GM12892 (cell line): ENCODE measurements around the gene LRRC75B.

Source experiments
- DNase-seq: peaks from one replicate; pipeline ENCODE4 v3.0.0; 2011; ENCODE audit not compliant: insufficient read length
- FAIRE-seq: peaks from 2 replicates; lab custom pipeline; 2011; peaks lifted over from hg19 to GRCh38; lab: Jason Lieb, UNC
- POLR2A ChIP-seq: IDR thresholded peaks from 2 replicates; pipeline ENCODE4 v1.6.1; 2011; ENCODE audit warnings: low read depth, low read length, control low read depth
- POLR2AphosphoS5 ChIP-seq: IDR thresholded peaks from 2 replicates; pipeline ENCODE4 v1.6.1; 2011; ENCODE audit warnings: low read depth, low read length, control low read depth
- TAF1 ChIP-seq: IDR thresholded peaks from 2 replicates; pipeline ENCODE4 v1.6.1; 2011; ENCODE audit warnings: low read depth, mild to moderate bottlenecking, control low read depth, low read length, borderline replicate concordance

LRRC75B gene

DNA sequence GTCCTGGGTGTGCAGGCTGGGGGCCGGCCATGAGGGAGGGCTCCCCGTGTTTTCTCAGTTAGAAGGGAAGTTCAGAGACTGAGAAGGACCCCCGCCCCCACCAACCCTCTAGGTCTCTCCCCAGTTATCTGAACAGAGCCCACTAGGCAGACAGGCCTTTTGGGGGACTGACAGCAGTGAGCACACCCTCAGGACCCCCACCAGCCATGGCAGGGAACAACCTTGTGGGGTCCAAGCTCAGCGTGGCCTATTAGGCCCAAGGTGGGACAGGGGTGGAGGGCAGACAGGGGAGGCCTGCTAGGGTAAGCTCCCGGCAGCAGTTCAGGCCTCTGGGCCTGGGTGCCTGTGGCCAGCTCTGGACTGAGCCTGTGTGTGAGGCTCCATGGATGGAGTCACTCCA is 5.6 kb downstream of the LRRC75B start:
- no peak for DNase-seq
- FAIRE-seq: no peak
- TF ChIP-seq TAF1 (no peak), POLR2AphosphoS5 (no peak), POLR2A (no peak)

GRCh38 chr22:24585927-24586546 is 6.8 kb downstream of the LRRC75B start:
- no peak for FAIRE-seq

DNA sequence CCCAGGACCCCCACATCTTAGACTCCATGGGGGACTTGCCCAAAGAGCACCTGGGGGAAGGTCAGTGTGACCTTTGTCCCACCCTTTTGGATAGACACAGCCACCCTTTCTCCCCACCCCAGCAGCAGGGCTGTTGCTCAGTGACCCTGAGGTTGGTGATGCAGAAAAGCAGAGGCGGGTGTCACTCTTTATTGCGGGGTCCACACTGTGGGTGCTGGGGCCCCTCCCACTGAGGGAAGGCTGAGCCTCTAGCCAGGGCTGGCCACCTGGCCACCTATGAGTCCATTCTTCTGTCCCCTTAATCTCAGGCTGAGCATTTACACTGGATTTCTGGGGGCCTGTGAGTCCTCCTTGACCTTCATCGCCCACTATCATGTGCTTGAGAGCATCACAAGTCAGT is 7.4 kb downstream of the LRRC75B start:
- DNase-seq (no peak), FAIRE-seq (no peak)
- no peak for TF ChIP-seq POLR2A
- no peak for TF ChIP-seq POLR2AphosphoS5
- no peak for TF ChIP-seq TAF1

More at GRCh38 chr22:24585927-24586546, 6.8 kb downstream of the LRRC75B start:
- no peak for DNase-seq
- TF ChIP-seq POLR2AphosphoS5 (no peak), POLR2A (no peak), TAF1 (no peak)

DNA sequence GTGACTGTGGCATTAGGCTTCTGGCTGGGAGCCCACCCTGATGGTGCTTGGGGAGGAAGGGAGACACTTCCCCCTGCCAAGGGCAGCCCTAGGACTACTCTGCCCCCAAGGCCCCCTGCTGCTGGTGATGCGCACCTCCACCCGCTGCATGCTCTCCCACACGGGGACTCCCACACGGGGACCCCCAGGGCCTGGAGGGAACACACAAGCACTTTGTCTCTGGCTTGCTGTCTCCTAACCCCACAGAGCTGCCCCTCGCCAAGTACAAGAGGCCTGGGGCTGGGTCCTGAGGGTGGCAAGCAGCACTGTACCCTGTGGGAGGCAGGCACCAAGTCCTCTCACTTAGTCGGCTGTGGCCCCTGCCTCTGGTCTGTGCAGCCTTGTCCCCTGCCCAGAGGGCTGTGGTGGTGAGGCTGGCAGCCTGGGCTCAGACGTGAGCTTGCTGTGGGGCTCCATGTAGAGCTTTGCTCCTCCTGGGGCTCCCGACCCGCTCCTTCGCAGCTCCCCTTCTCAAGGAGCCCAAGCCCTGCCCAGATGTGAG is 7.9 kb downstream of the LRRC75B start:
- FAIRE-seq (no peak), DNase-seq (no peak)
- no peak for TF ChIP-seq POLR2A
- TF ChIP-seq POLR2AphosphoS5: no peak
- TF ChIP-seq TAF1: no peak

DNA sequence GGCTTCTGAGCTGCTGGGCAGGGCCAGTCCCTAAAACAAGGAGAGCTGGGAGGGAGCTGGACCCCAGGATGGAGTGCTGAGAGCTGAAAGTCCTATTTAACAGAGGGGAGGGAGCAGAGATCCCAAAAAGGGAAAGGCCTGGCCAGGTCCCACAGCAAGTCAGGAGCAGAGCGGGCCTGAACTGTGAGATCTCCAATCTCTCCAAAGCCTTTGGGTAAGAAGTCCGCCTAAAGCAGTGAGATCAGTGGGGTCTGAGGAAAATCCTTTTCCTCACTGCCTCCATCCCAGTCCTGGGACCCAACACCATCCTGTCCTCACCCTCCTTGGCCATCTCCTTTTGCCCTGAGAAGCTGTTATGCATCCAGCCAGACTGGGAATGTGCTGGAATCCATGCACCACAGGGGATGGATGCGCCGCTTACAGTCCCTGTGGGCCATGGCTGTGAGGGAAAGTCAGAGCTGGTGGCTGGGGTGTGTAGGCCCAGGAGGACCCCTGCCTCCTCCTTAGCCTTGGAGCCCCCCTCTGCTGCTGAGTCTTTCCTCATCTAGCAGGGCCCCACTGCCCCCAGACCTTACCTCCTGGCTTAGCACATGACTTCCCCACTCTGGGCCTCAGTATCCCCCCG is 8.6 kb downstream of the LRRC75B start:
- DNase-seq (no peak), FAIRE-seq (no peak)
- TF ChIP-seq POLR2AphosphoS5 (no peak), POLR2A (no peak)

DNA sequence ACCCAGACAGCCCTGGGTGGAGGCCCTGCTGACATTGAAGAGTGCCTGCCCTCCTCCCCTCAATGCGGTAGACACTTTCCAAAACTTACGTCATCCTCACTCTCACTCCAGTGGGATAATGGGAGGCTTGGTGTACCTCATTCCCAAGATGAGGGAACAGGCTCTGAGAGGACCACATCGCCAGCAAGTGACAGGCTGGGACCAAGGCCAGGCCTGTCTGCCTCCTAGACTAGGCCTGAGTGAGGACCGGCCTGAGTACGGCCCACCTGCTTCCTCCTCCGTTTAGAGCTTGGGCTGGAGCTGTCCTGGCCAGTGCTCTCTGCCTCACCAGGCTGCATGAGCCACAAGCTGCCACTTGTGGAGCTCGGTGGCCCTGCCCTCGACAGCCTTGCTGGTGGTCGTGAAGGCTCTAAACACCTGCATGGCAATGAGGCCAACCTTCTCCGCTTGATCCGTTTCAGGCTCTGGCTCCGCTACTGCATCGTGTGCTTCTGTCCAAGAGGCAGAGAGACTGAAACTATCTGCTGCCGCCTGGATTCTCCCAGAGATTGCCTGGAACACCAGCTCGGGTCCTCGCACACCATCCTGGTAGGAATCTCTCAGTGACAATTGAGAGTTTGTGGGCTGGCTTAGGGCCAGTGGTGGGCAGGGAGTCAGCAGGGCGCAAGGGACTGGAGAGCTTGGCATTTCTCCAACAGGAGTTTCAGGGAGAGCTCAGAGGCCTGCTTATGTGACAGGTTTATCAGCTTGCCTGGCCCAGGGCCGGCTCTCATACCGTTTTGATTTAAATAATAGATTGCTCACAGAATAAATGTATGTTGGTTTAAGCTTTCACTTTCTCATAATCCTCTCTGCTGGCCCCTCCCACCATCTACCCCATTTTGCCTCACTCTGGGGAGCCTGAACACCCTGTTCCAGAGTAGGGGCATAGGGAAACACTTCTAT is 9.4 kb downstream of the LRRC75B start:
- TF ChIP-seq POLR2AphosphoS5 (no peak), TAF1 (no peak), POLR2A (no peak)
- DNase-seq (no peak), FAIRE-seq (no peak)

GRCh38 chr22:24582056-24582814 is 10.6 kb downstream of the LRRC75B start:
- FAIRE-seq: no peak
- TF ChIP-seq POLR2A (no peak), POLR2AphosphoS5 (no peak), TAF1 (no peak)

GRCh38 chr22:24580276-24580675 is 12.6 kb downstream of the LRRC75B start:
- DNase-seq: no peak
- TF ChIP-seq POLR2A (no peak), POLR2AphosphoS5 (no peak), TAF1 (no peak)
- no peak for FAIRE-seq

More at GRCh38 chr22:24582056-24582814, 10.6 kb downstream of the LRRC75B start:
- DNase-seq: no peak

- FAIRE-seq (no peak), DNase-seq (no peak)
- TF ChIP-seq TAF1: no peak
- TF ChIP-seq POLR2A: no peak
- no peak for TF ChIP-seq POLR2AphosphoS5
Measured at GRCh38 chr22:24579258-24579601, 13.6 kb downstream of the LRRC75B start.

DNA sequence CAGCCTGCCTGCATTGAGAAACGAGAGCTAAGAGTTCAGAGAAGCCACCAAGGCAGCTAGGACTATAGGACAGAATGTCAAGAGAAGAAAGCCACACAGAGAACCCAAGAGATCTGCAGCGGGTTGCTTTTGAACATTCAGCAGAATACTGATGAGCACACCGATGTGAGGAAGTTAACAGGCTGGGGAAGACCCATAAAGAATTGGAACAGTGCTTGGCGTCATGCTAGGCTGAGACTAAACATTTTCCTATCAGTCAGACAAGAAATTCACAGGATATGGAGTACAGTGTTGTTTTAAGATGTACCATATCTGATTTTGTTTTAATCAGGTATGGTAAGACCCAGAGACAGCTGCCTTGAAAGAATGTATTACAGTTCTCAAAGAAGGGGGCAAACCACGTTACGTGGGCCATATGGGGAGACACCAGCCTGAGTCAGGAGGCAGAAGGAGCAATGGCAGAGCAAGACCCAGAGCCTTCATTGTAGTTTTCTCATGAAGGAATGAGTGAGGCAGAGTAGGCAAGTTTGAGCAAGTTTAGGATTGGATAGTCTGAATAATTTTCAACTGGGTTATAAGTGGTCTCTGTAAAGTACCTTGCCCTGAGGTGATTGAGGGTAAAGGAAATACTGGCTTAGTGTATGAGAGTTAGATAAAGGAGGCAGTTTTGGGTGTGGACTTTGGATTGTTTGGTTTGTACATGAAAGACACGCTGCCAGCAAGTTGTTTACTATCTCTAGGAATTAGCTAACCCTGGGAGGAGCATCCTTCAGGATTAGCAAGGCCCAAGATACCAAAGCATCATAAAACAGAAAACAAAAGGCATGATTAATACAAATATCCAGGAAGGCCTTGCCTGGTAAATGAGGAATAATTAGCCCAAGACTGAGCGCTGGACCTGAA is 14.3 kb downstream of the LRRC75B start:
- FAIRE-seq: peak; percentile 36
- DNase-seq: no peak
- TF ChIP-seq POLR2A: no peak
- no peak for TF ChIP-seq TAF1
- TF ChIP-seq POLR2AphosphoS5: no peak
